HepG2 (cell line): ENCODE results near the gene RIT2. TPM values are rescaled to one million over a fixed set of nuclear protein-coding genes. Genes with fewer than 3 reads are reported as not detected.

Source experiments
- ATAC-seq: fragments of 200-7000 bp; cut with Tn5 transposase; 3 replicates; pipeline ENCODE4 v1.9.1; 2020; ENCODE audit warnings: mild to moderate bottlenecking, moderate library complexity
- BruUV-seq: library from RNA; stranded (reverse); fragments of 400-500 nt; replicated peaks from 2 replicates; lab custom pipeline; 2021; lab: Mats Ljungman, UMichigan
- CTCF ChIA-PET: fragments of 300-600 bp; formaldehyde crosslinking; extraction: SDS; loops from one replicate; lab custom pipeline; 2021; ENCODE audit warnings: low total read pairs, inconsistent platforms, low intra/inter-chr PET ratio; lab: Yijun Ruan, JAX
- POLR2A ChIA-PET: fragments of 350-600 bp; sonication (Branson Sonifier 250); formaldehyde crosslinking; loops from one replicate; lab custom pipeline; 2020; ENCODE audit warnings: antibody characterized with exemption, inconsistent platforms; lab: Yijun Ruan, JAX
- DNase-seq: peaks from one replicate; pipeline ENCODE4 v3.0.0-alpha.2; 2015; ENCODE audit warnings: low spot score
- FAIRE-seq: peaks from 3 replicates; lab custom pipeline; 2011; peaks lifted over from hg19 to GRCh38; lab: Jason Lieb, UNC
- H2AFZ ChIP-seq: one replicate; pipeline ENCODE4 v1.6.1; 2011; ENCODE audit warnings: low read length, inconsistent platforms
- H3K27ac ChIP-seq: fragments of 300-600 bp; 3 replicates; pipeline ENCODE4 v1.8.0; 2011; ENCODE audit warnings: mixed run types, mild to moderate bottlenecking, mixed read lengths, low read length, inconsistent platforms; ENCODE audit not compliant: insufficient read depth; ENCODE audit errors: extremely low read length
- H3K27me3 ChIP-seq, 2 experiments: fragments of 200-600 bp in 1 of 2; 2 replicates in 1 of 2; 3 replicates in 1 of 2; pipeline versions ENCODE4 v1.6.0 to v1.8.0; 2011; ENCODE audit warnings: low read length in 2 of 2, mild to moderate bottlenecking in 2 of 2, moderate library complexity in 2 of 2, inconsistent platforms in 1 of 2; ENCODE audit not compliant: insufficient read depth in 2 of 2, control insufficient read depth in 1 of 2
- H3K36me3 ChIP-seq, 2 experiments: fragments of 200-600 bp in 1 of 2; replicated peaks in 1 of 2; 2 replicates in 1 of 2; 3 replicates in 1 of 2; pipeline versions ENCODE4 v1.5.1 to v1.8.0; 2011; ENCODE audit warnings: low read length in 2 of 2, inconsistent platforms in 1 of 2; ENCODE audit not compliant: insufficient read depth in 2 of 2, control insufficient read depth in 1 of 2
- H3K4me1 ChIP-seq: 2 replicates; pipeline ENCODE4 v1.5.1; 2012; ENCODE audit warnings: low read length, inconsistent platforms; ENCODE audit not compliant: insufficient read depth
- H3K4me2 ChIP-seq: 2 replicates; pipeline ENCODE4 v1.6.0; 2011; ENCODE audit warnings: low read depth, low read length, inconsistent platforms
- H3K4me3 ChIP-seq, 3 experiments: fragments of 200-600 bp in 1 of 3; sonication (generic), shearing (Covaris generic) in 1 of 3; replicated peaks in 1 of 3; 2 replicates each; pipeline ENCODE4 v1.5.1; 2011 to 2016; ENCODE audit warnings: low read length in 3 of 3, inconsistent platforms in 2 of 3, low read depth in 2 of 3, mild to moderate bottlenecking in 2 of 3, control low read depth in 1 of 3, mixed read lengths in 1 of 3; ENCODE audit not compliant: insufficient read depth in 1 of 3
- H3K79me2 ChIP-seq: one replicate; pipeline ENCODE4 v1.6.1; 2011; ENCODE audit warnings: low read length, inconsistent platforms; ENCODE audit not compliant: insufficient read depth
- H3K9ac ChIP-seq: 2 replicates; pipeline ENCODE4 v1.6.0; 2011; ENCODE audit warnings: mild to moderate bottlenecking, low read depth, low read length, inconsistent platforms; ENCODE audit not compliant: insufficient read depth
- H3K9me3 ChIP-seq: 2 replicates; pipeline ENCODE4 v1.5.1; 2012; ENCODE audit warnings: mild to moderate bottlenecking, low read length
- H4K20me1 ChIP-seq: 2 replicates; pipeline ENCODE4 v1.6.0; 2011; ENCODE audit warnings: inconsistent platforms, mild to moderate bottlenecking, low read length, moderate library complexity; ENCODE audit not compliant: insufficient read depth
- ADNP ChIP-seq: sonication (generic); formaldehyde crosslinking; IDR thresholded peaks from 2 replicates; pipeline ENCODE4 v1.4.0; 2020; ENCODE audit warnings: missing genetic modification reagents
- AGO1 ChIP-seq: fragments of 200-400 bp; formaldehyde crosslinking; IDR thresholded peaks from 2 replicates; pipeline ENCODE4 v1.6.1; 2017; ENCODE audit warnings: mild to moderate bottlenecking, low read depth, low read length, moderate library complexity; ENCODE audit not compliant: poor library complexity, severe bottlenecking
- BCL3 ChIP-seq: sonication (generic); formaldehyde crosslinking; IDR thresholded peaks from 2 replicates; pipeline ENCODE4 v1.5.1; 2020; ENCODE audit warnings: mild to moderate bottlenecking, missing genetic modification reagents, moderate library complexity
- DNMT3B ChIP-seq: conservative IDR thresholded peaks from 2 replicates; pipeline ENCODE4 v1.6.1; 2016; ENCODE audit warnings: missing biosample characterization, control low read depth
- FOXC1 ChIP-seq: sonication (generic); formaldehyde crosslinking; IDR thresholded peaks from 2 replicates; pipeline ENCODE4 v1.8.0; 2022; ENCODE audit warnings: mild to moderate bottlenecking, missing genetic modification reagents, borderline replicate concordance
- IKZF1 ChIP-seq: fragments of 450-650 bp; IDR thresholded peaks from 2 replicates; pipeline ENCODE4 v1.7.1; 2016
- IKZF4 ChIP-seq: sonication (generic); formaldehyde crosslinking; IDR thresholded peaks from 2 replicates; pipeline ENCODE4 v1.5.1; 2020; ENCODE audit warnings: borderline replicate concordance, mild to moderate bottlenecking, low read depth, missing genetic modification reagents; ENCODE audit errors: not compliant biosample characterization
- IRF2 ChIP-seq: IDR thresholded peaks from 2 replicates; pipeline ENCODE4 v1.6.1; 2018; ENCODE audit warnings: missing genetic modification reagents, missing compliant biosample characterization
- SP140L ChIP-seq: sonication (generic); formaldehyde crosslinking; IDR thresholded peaks from 2 replicates; pipeline ENCODE4 v1.4.0; 2020; ENCODE audit warnings: missing genetic modification reagents, borderline replicate concordance
- SRY ChIP-seq: sonication (generic); formaldehyde crosslinking; IDR thresholded peaks from 2 replicates; pipeline ENCODE4 v1.8.0; 2022; ENCODE audit warnings: mild to moderate bottlenecking, missing genetic modification reagents
- TRIM24 ChIP-seq: sonication (generic); formaldehyde crosslinking; IDR thresholded peaks from 2 replicates; pipeline ENCODE4 v1.8.0; 2022; ENCODE audit warnings: mild to moderate bottlenecking, missing genetic modification reagents
- ZBTB1 ChIP-seq: sonication (generic); formaldehyde crosslinking; IDR thresholded peaks from 2 replicates; pipeline ENCODE4 v1.4.0; 2020; ENCODE audit warnings: missing genetic modification reagents, borderline replicate concordance
- ZNF263 ChIP-seq: sonication (generic); formaldehyde crosslinking; IDR thresholded peaks from 2 replicates; pipeline ENCODE4 v1.4.0; 2020; ENCODE audit warnings: missing genetic modification reagents
- ZNF441 ChIP-seq: sonication (generic); formaldehyde crosslinking; IDR thresholded peaks from 2 replicates; pipeline ENCODE4 v1.7.0; 2021; ENCODE audit warnings: missing genetic modification reagents, borderline replicate concordance
- ZNF569 ChIP-seq: sonication (generic); formaldehyde crosslinking; IDR thresholded peaks from 2 replicates; pipeline ENCODE4 v1.5.0; 2020; ENCODE audit warnings: mild to moderate bottlenecking, missing genetic modification reagents, moderate library complexity, borderline replicate concordance
- ZNF607 ChIP-seq: sonication (generic); formaldehyde crosslinking; IDR thresholded peaks from 2 replicates; pipeline ENCODE4 v1.5.1; 2020; ENCODE audit warnings: missing genetic modification reagents, mild to moderate bottlenecking, borderline replicate concordance
- WGBS: methylation state at CpG from one replicate; pipeline ENCODE4 v1.1.6; 2017; ENCODE audit warnings: low lambda C conversion rate; 5-methylcytosine and 5-hydroxymethylcytosine counted together
- in situ Hi-C: cut with HindIII; loops from 2 replicates; pipeline ENCODE4 v1.10.0; 2017; ENCODE audit warnings: low pct_unique_long_range_greater_than_20kb; ENCODE audit not compliant: extremely low pct_ligation_motif_present
- intact Hi-C: fragments of 100-400 bp; cut with micrococcal nuclease; formaldehyde crosslinking; loops from one replicate; pipeline ENCODE4 v1.10.0; 2022; ENCODE audit not compliant: unreplicated experiment
- polyA plus RNA-seq, 8 experiments: library from polyadenylated mRNA; depleted of rRNA in 3 of 8; stranded (reverse) in 7 of 8; unstranded in 1 of 8; fragments of >200 nt; fragmentation: Illumina TruSeq in 4 of 8; extraction: Trizol in 4 of 8; gene quantifications; 2 replicates each; pipeline versions ENCODE4 v1.2.1 to v1.2.3, GENCODE V29; 2011 to 2016; ENCODE audit warnings: low read depth in 4 of 8, missing spikeins in 1 of 8, mixed read lengths in 1 of 8; ENCODE audit not compliant: insufficient read depth in 1 of 8
- total RNA-seq, 5 experiments: library from RNA; depleted of rRNA; stranded (reverse); fragments of >200 nt; fragmentation: Illumina TruSeq; extraction: Trizol; gene quantifications; 2 replicates each; pipeline ENCODE4 v1.2.3, GENCODE V29; 2016; ENCODE audit warnings: low read depth in 1 of 5
- TF ChIP-seq, protein P1 (sequence below): sonication (generic); formaldehyde crosslinking; IDR thresholded peaks from 2 replicates; pipeline ENCODE4 v1.8.0; 2022; ENCODE audit warnings: missing genetic modification reagents, mild to moderate bottlenecking, borderline replicate concordance
- TF ChIP-seq, protein P2 (sequence below): sonication (generic); formaldehyde crosslinking; IDR thresholded peaks from 2 replicates; pipeline ENCODE4 v1.5.0; 2020; ENCODE audit warnings: mild to moderate bottlenecking, missing genetic modification reagents
- TF ChIP-seq, protein P3 (sequence below): sonication (generic); formaldehyde crosslinking; IDR thresholded peaks from 2 replicates; pipeline ENCODE4 v1.9.0; 2021; ENCODE audit warnings: missing genetic modification reagents, borderline replicate concordance

RIT2 gene
- total and polyA plus RNA-seq, 2 of the 13 experiments (the other 11 are each of a cell fraction or from before 2014, with no cell fraction given): not detected

DNA sequence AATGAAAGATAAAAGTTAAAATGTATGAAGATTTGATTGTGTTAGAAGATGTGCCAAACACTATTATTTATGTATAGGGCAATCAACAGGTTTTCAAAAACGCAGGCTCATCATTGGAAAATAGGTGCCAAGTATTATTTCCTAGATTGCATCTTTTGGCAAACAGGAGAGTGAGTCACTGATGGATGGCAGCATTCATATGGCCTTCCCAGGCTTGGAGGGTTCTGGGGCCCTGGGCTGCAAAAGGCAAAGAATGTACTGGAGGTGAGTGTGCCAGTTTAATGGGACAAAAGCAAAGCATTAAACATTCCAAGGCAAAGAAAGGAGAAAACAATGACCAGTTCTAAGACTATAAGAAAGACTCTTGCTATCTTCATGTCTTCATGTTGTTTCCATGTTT, 379.4 kb downstream of the RIT2 start (continued):
- TF ChIP-seq IKZF4 (CRISPR knock-in tag) (no peak), ZNF569 (no peak)

DNA sequence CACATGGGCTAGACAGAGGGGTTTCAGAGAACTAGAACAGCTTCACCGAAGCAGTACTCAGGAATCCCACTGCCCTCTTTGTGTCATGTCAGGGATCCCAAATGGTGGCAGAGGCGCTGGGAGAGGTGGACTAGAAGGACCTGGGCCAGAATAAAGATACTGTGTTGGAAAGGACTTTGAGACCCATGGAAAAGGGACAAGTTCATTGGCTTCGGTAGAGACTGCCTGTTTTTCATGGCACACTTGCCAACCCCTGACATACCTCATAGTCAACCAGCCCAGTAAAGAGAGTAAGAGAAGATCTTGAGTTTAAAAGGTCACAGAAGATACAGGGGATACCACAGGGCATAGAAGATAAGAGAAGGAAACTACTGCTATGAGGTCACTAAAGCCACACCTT, 381.0 kb downstream of the RIT2 start:
- in situ Hi-C loops: no loop called here
- no TSS peak for BruUV-seq
- Histone ChIP-seq H3K79me2 (no peaks in the 10 kb centered on the region), H4K20me1 (no peaks in the 10 kb centered on the region), H3K36me3 (no peaks in the 10 kb centered on the region), H3K27ac (no peak overlapping the region), H2AFZ (no peak overlapping the region), H3K9me3 (no peaks in the 10 kb centered on the region), H3K4me3 (no peak overlapping the region), H3K9ac (no peak overlapping the region), H3K27me3 (no peaks in the 10 kb centered on the region), H3K4me1 (no peaks in the 10 kb centered on the region), H3K4me2 (no peak overlapping the region)
- WGBS: 4% methylated on average over 3 of the region's 3 CpGs
- POLR2A ChIA-PET: no interaction called here
- no peak for DNase-seq
- intact Hi-C loops: loop anchor here (5.0 kb wide), 1 partner anchor 437 kb away; no protein-coding TSS in a partner anchor
- no peak for ATAC-seq
- no peak for FAIRE-seq
- CTCF ChIA-PET: no interaction called here
- TF ChIP-seq BCL3 (CRISPR knock-in tag) (no peak), ZNF441 (CRISPR knock-in tag) (no peak), IKZF1 (no peak), IRF2 (CRISPR knock-in tag) (no peak), SRY (CRISPR knock-in tag) (no peak), ADNP (CRISPR knock-in tag) (no peak), FOXC1 (no peak), AGO1 (no peak), TRIM24 (no peak), ZNF263 (no peak), SP140L (no peak), ZBTB1 (CRISPR knock-in tag) (no peak), DNMT3B (CRISPR knock-in tag) (no peak), ZNF607 (no peak)
- TF ChIP-seq, protein P1, sequence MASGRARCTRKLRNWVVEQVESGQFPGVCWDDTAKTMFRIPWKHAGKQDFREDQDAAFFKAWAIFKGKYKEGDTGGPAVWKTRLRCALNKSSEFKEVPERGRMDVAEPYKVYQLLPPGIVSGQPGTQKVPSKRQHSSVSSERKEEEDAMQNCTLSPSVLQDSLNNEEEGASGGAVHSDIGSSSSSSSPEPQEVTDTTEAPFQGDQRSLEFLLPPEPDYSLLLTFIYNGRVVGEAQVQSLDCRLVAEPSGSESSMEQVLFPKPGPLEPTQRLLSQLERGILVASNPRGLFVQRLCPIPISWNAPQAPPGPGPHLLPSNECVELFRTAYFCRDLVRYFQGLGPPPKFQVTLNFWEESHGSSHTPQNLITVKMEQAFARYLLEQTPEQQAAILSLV: no peak
- TF ChIP-seq, protein P2, sequence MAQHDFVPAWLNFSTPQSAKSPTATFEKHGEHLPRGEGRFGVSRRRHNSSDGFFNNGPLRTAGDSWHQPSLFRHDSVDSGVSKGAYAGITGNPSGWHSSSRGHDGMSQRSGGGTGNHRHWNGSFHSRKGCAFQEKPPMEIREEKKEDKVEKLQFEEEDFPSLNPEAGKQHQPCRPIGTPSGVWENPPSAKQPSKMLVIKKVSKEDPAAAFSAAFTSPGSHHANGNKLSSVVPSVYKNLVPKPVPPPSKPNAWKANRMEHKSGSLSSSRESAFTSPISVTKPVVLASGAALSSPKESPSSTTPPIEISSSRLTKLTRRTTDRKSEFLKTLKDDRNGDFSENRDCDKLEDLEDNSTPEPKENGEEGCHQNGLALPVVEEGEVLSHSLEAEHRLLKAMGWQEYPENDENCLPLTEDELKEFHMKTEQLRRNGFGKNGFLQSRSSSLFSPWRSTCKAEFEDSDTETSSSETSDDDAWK (CRISPR knock-in tag): no peak
- TF ChIP-seq, protein P3, sequence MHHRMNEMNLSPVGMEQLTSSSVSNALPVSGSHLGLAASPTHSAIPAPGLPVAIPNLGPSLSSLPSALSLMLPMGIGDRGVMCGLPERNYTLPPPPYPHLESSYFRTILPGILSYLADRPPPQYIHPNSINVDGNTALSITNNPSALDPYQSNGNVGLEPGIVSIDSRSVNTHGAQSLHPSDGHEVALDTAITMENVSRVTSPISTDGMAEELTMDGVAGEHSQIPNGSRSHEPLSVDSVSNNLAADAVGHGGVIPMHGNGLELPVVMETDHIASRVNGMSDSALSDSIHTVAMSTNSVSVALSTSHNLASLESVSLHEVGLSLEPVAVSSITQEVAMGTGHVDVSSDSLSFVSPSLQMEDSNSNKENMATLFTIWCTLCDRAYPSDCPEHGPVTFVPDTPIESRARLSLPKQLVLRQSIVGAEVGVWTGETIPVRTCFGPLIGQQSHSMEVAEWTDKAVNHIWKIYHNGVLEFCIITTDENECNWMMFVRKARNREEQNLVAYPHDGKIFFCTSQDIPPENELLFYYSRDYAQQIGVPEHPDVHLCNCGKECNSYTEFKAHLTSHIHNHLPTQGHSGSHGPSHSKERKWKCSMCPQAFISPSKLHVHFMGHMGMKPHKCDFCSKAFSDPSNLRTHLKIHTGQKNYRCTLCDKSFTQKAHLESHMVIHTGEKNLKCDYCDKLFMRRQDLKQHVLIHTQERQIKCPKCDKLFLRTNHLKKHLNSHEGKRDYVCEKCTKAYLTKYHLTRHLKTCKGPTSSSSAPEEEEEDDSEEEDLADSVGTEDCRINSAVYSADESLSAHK (CRISPR knock-in tag): no peak
